HG02981 (cell line): ENCODE measurements around the gene PLEKHD1.

Source experiments
- ATAC-seq: cut with Tn5 transposase; IDR thresholded peaks from one replicate; pipeline ENCODE4 v1.9.1; 2021; ENCODE audit warnings: mild to moderate bottlenecking, moderate library complexity; ENCODE audit not compliant: unreplicated experiment

Gene PLEKHD1

DNA sequence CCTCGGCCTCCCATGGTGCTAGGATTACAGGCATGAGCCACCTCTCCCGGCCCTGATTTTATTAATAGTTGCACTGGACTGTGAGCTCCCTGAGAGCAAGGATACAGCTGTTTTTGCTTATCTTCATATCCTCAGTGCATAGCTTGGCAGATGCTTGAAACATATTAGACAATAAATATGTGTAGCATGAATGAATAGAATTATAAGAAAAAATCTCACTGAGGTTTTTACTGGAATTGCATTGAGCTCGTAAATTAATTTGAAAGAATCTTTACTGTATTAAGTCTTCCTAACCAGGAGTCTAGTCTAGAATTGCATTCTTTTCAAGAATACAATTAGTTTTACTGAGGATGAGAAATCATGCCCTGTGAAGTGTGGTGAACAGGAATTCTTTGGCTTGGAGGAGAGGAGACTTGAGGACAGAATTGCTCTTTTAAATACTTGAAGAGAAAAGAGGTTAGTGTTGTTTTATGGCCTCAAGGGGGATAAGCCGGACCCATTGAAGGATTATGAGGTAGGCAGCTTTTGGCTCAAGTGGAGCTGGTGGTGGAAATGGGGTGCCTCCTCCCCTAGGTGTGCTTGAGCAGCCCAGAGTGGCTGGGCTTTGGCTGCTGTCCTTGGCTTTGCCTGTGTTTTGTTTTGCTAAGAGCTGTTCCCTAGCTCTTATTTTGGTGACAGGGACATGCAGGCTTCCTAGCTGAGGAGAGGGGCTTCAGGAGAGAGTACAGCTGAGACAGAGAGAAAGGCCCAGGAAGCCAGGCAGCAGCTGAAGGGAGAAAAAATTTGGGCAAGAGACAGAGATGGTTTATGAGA, 34.0 kb downstream of the PLEKHD1 start:
- ATAC-seq = no peak

DNA sequence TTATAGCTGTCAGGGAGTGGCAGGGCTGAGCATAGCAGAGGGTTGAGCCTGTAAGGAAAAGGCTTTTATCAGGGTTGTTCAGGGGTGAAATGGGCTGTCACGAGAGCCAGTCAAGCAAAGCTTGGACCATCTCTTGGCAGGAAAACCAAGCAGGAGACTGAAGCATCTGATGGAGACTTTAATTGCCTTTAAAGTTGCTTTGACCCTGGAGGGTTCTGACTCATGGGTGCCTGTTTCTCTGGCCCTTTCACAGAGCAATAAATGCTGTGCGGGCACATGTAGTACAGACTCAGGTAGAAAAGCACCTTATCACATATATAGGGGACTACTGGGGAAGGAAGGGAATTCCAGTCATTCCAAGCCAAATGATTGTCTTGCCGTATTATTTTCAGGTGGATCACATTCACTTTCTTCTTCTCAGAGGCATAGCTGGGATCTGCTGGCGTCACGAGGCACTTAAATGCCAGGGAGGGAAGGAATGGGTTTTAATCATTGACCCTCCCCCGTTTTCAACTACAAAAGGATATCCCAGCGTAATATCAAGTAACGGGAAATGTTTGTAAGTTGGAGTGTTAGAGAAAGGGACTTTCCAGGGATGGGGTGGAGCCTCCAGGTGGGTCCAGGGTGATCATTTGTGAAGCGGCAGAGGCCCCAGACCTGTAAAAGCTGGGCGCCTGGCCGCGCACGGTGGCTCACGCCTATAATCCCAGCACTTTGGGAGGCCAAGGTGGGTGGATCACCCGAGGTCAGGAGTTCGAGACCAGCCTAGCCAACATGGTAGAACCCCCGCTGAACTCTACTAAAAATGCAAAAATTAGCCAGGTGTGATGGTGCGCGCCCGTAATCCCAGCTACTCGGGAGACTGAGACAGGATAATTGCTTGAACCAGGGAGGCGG, 34.9 kb downstream of the PLEKHD1 start:
- no peak for ATAC-seq

DNA sequence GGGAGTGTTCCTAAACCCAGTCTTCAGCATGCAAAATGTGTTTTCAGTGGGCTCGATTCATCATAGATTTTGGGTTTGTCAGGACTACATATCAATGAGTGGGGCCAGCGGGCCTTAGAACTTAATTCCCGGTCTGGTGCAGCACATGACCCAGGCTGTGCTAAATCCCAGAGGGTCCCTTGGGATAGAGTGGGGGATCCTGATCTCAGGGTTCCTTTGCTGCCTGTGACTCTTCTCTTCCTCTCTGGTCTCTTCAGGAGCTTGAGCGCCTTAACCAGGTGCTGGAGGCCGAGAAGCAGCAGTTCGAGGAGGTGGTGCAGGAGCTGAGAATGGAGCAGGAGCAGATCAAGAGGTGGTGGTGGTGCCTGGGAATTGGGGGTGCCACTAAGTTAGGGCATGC, 37.5 kb downstream of the PLEKHD1 start:
- ATAC-seq = no peak

DNA sequence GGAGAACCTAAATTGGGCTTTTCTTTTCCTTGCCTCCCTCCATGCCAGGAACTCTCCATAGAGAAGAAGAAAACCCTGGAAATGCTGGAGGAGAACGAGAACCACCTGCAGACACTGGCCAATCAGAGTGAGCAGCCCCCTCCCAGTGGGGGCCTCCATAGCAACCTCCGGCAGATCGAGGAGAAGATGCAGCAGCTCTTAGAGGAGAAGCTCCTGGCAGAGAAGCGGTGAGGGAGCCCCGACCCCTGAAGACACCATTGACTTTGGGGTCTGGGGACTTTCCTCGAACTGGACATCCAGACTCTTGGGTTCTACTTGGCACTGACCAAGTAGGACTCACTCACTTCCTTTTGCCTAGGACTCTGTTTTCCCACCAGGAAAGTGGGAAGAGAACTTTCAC, 41.4 kb downstream of the PLEKHD1 start:
- ATAC-seq = no peak

DNA sequence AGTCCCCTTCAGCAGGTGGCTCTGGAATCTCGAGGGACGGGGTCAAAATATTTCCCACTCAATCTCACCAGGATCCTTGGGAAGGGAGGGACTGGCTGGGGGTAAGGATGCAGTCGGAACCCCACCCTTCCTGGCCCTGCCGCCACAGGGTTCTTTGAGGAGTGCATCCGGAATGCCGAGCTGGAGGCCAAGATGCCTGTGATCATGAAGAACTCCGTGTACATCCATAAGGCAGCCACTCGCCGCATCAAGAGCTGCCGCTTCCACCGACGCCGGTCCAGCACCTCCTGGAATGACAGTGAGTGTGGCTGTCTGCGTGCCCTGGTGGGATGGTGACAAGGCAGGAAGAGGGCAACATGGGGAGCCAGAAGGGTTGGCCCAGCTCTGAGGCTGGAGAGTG, 43.1 kb downstream of the PLEKHD1 start:
- no peak for ATAC-seq

DNA sequence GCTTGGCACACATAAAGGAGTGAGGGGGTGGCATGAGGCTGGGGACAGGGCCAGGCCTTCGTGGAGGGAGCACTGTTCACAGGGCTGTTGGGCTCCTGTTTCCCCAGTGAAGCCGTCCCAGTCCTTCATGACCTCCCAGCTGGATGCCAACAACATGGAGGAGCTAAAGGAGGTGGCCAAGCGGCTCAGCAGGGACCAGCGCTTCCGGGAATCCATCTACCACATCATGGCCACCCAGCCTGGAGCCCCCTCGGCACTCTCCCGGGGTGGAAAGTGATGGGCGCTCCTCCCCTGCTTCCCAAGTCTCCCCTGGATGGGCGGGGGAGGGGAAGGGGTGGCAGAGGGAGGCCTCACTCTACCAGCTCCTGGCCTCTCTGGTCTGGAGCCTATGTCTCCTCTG, 43.6 kb downstream of the PLEKHD1 start:
- no peak for ATAC-seq

DNA sequence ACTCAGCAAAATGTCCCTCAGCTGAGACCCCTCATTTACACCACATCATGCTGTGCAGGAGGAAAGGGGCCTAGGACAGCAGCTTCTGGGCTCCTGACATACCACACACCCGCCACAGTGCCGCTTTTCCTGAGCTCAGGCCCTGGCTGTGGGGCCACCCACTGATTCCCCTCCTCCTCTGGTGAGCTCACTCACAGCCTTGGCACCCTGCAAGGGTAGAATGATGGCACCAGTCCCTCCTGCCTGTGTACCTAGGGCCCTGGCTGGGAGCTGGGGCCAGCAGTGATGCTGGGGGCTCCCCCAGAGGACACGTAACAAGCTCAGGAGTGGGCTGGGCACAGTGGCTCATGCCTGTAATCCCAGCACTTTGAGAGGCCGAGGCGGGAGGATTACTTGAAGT, 44.4 kb downstream of the PLEKHD1 start:
- ATAC-seq = no peak

DNA sequence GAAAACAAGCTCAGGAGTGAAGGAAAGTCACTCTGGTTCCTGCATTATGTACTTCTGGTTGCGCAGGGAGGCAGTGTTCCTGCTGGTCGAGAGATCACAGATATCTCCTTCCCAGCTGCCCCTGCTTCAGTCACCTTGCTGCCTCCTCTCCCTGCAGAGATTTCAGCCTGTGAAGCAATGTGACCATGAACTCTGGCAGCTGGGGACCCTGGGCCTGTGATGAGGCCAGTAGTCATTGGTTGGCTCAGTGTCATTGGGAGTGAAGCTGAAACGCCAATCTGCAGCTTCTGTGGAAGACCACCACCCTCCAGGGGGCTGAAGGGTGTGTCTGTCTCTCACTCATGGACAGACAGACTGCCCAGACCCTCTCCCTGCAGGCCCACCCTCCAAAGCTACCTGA, 45.0 kb downstream of the PLEKHD1 start:
- ATAC-seq = no peak

DNA sequence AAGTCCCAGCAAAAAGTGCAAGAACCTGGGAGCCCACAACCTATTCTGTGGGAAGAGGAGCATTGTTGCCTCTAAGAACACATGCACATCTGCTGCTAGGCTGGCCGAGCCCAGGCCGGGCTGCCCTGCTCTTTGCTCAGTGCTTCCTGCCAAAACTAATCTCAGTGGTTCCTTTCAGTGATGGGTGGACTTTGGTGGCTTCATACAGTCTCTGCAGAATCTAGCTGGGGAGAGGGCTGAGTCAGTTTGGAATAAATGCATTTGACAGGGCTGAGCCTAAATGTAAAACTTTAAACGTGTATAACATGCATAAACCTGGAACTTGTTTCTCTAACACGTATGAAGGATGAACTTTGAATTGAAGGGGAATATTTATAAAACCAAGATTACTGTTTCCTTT, 45.6 kb downstream of the PLEKHD1 start:
- ATAC-seq = no peak

DNA sequence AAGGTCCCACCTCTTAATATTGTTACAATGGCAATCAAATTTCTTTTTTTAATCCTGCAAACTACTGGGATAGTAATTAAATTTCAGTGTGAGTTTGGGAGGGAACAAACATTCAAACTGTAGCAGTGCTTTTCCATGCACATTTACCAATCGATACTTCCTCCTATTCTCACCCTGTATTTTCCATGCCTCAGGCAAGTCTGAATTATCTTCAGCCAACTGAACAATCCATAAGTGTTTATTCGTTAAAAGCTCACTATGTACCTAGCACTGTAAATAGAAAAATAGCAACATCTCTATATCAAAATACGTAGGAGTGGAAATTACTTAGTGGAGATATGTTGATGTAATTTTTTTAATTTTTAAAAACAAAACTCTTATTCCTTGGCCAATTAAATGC, 46.6 kb downstream of the PLEKHD1 start:
- no peak for ATAC-seq

DNA sequence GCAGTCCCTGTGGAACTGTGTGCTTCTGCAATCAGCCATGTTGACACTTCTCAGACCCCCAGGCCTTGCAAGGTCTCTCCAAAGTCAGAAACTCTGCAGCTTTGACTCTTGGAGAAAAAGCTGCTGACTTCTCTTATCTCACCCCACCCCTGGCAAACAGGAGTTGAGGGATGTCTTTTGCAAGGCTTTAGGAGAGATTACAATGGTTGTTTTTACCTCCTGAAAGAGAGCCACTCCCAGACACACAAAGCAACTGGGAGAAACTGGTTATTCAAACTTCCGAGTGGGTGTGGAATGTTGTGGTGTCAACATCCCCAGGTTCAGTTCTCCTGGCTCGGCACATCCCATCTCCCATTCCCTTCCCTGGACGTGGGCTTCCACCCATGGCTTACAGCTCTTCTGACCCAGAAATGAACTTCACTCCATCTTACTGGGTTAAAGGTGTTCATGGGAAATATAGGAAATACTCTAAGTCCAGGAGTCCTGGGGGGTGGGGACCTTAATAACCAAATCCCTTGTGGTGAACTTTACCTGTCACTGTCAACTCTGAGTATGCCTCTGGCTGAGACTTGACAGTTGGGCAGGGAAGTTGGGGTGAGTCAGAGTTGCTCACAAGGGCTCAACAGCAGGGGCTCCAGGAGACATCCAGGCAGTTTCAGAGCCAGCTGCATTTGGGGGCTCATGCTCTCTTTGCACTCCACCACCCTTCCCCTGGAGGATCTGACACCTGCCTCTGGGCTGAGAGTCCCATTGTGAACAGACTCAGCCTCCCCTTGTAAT, 48.2 kb downstream of the PLEKHD1 start:
- no peak for ATAC-seq

DNA sequence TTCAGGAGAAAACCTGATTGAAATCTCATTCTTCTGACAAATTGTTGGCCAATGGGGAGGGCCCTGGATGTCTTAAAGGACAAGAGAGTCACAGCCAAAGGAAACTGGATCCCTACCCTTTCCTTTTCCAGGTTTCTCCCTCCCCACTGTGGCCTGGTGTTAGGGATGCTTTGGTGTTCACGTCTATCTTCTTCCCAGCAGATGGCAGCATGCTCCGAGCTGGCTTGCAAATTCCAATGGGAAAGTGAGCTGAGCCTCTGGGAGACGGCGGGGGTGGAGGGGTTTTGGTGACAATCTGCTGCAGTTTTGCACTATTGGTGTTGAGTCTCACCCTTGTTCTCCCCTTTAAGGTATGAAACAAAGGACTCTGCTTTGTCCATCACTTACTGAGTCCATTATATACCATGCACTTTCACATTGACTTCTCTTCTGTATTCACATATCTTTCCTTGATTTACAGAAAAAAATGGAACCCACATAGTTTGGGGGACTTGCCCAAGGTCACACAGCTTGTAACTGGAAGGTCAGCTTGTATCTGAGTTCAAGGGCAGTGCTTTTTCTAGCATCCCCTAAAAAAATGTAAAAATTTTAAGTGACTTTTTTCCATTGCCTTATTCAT, 50.8 kb downstream of the PLEKHD1 start:
- ATAC-seq = no peak

DNA sequence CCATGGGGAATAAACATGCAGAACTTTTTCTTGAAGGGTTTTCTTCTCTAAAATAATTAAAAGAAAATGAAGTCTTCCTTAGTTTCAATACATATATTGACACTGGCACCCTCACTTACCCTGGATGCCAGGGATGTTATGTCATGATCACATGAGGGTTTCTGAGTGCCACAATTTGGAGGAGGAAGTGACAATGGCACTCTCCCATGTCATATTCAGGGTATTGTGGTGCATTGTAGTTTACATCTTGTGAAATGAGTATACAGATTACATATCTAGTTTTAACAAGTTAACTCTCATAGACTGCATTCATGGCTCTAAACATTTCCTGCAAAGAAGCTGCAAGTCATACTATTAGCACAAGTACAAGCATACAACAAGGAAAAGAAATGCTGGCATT, 52.4 kb downstream of the PLEKHD1 start:
- ATAC-seq = no peak

DNA sequence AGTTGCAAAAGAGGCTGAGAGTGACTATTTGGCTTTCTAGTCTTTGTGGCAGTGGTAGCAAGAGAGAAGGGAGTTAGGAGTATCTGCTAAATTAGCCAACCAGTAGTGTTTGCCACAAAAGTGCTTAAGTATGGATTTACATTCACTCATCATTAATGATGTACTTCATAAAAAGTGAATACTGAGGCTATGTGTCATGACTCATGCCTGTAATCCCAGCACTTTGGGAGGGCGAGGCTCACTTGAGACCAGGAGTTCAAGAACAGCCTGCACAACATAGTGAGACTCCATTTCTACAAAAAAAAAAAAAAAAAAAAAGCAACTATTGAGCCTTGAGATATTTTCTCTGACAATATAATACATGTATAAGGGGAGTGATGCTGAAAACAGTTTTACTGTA, 53.4 kb downstream of the PLEKHD1 start:
- ATAC-seq = no peak

DNA sequence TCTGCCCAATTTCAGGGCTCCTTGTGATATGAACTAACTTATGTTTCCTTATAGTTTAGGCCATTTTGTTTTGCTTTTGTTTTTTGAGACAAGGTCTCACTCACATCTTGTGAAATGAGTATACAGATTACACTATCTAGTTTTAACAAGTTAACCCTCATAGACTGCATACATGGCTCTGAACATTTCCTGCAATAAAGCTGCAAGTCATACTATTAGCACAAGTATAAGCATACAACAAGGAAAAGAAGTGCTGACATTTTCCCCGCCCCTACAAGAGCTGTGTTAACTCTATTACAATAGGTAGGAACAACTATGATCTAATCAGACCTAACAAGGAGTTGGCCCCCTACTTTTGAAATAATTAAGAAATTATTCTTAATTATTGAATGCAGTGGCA, 54.2 kb downstream of the PLEKHD1 start:
- ATAC-seq = no peak

DNA sequence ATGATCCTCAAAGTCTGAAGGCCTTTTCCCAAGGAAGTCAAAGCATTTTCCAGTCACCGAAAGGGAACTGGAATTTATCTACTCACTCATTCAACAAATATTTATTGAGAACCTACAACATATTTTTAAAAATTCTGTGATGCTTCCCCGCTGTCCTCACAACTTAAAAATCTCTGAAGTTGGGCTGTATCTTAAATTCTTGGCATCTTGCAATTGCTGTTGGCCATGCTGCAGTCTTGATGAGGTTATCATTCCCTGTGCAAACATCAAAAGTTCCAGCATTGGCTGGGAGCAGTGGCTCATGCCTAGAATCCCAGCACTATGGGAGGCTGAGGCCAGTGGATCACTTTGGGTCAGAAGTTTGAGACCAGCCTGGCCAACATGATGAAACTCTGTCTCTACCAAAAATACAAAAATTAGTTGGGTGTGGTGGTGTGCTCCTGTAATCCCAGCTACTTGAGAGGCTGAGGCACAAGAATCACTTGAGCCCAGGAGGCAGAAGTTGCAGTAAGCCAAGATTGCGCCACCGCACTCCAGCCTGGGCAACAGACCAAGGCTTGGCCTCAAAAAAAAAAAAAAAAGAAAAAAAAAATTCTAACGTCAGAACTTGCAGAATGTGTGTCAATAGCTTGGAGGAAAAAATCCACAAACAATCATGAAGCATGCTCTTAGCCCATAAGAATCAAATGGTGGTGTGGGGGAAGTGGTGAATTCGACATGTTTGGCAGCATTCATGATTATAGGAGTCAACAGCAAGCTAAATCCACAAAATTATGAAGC, 55.3 kb downstream of the PLEKHD1 start:
- no peak for ATAC-seq

DNA sequence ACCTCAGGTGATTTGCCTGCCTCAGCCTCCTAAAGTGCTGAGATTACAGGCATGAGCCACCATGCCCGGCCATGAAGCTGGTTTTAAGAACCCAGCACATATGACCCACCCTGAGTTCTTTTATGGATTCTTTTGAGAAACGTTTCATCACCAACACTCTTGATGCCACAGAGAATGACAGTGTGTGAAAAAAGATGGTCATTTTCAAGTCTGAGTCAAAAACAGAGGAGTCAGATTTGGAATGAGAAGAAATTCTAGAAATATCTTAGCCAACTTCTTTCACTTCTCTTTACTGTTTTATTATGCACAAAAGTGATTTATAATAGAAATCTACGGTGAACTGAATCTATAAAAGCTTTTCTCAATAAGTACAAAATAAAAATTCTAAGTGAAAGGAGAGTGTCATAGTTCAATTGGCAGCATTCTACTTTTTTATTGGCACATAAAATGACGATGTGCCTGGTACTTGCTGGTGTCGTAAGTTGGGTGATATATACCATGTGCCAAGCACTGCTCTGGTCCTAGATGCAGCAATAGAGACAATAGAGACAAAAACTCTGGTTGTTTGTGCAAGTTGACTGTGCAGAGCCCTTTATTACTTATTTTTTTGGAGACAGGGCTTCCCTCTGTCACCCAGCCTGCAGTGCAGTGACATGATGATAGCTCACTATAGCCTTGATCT, 56.3 kb downstream of the PLEKHD1 start:
- ATAC-seq = no peak

DNA sequence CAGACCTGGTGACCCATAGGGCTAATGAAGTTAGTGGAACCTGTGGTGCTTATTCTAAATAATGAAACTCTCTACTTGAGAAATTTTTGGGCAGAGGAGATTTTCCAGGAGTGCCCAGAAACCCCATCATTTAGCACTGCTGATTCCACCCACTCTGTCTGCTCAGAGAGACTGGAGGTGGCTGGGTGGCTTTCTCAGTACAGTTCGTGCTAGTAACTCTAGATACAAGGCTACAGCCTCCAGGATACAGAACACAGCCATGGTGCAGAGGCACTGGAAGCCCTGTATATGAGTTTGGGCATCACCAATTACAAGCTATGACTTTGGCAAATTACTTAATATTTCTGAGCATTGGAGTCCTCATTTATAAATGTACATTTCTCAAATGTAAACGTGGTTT, 57.8 kb downstream of the PLEKHD1 start:
- no peak for ATAC-seq

DNA sequence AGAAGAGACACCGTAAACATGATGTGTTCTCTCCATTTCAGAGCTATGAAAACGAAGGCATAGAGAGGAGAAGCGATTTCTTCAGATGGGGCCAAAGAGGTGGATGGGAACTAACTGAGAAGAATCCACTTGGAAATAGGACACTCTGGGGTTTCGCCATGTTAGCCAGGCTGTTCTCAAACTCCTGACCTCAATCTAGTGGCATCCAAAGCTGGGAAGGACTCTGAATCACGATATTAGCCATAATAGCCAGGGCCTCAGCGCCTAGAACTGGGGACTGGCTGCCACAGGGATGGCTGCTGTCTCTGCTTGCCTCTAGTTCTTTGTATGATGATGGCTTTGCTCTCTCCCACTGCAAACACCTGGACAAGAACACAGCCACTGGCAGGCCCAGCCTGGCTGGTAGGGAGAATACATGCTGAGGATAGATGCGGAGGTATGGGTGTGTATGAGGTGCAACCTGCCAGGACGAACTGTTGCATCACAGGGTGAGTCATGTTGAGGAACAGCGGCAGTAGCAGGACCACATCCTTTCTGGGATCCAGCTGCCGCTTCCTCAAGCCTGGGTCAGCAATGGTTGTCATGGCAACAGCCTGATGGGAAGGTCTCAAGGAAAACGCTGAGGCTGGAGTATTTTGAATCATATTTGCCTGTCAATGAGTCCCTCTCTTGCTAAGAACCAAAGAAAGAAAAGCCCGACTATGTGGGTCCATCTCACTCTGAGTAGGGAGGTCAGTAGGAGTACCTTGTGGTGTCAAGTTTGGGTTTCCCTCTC, 59.0 kb downstream of the PLEKHD1 start:
- no peak for ATAC-seq
